B cell (primary cell): ENCODE data around the gene PODN.

Experiments used
- EZH2 ChIP-seq: IDR thresholded peaks from 2 replicates; pipeline ENCODE4 v1.6.1; 2012; ENCODE audit warnings: borderline replicate concordance, low read depth, mild to moderate bottlenecking, moderate library complexity, low read length; ENCODE audit not compliant: insufficient read depth, poor library complexity, severe bottlenecking
- TF ChIP-seq, protein P1 (sequence below): fragments of 200-600 bp; IDR thresholded peaks from one replicate; pipeline ENCODE4 v1.8.0; 2022; ENCODE audit warnings: antibody characterized with exemption, mild to moderate bottlenecking

DNA sequence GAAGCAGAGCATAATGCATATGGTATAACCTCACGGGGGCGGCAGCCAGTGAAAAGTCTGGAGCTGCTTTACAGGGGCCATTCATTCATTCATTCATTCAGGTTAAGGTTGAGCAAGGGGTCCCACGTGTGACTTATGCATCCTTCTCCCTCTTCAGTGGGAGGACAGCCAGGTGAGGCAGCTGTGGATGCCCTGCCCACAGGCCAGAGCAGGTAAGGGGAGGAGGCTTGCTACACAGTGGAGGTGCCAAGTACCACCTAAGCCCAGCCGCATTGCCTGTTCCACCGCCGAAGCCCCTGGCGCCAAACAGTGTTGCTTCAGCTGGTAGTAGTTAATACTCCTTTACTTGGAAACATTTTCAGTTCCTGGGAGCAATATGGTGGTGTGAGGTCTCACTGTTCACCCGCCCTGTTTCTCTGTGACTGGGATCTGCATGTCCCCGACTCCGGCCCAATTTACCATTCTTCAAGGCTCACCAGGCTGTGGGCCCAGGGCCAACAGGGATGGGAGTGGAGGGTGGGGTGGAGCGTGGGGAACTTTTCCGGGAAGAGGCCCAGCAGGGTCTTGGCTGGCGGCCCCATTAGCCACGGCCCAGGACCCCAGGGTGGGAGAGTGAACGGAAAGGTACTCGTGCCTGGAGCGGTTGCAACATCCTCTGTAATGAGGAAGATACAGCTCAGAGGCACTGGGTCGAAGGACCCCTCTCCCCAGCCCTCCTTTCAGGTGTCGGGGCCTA, 722 bp upstream of the PODN start:
- TF ChIP-seq, protein P1, sequence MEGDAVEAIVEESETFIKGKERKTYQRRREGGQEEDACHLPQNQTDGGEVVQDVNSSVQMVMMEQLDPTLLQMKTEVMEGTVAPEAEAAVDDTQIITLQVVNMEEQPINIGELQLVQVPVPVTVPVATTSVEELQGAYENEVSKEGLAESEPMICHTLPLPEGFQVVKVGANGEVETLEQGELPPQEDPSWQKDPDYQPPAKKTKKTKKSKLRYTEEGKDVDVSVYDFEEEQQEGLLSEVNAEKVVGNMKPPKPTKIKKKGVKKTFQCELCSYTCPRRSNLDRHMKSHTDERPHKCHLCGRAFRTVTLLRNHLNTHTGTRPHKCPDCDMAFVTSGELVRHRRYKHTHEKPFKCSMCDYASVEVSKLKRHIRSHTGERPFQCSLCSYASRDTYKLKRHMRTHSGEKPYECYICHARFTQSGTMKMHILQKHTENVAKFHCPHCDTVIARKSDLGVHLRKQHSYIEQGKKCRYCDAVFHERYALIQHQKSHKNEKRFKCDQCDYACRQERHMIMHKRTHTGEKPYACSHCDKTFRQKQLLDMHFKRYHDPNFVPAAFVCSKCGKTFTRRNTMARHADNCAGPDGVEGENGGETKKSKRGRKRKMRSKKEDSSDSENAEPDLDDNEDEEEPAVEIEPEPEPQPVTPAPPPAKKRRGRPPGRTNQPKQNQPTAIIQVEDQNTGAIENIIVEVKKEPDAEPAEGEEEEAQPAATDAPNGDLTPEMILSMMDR, result no peak
- no peak for TF ChIP-seq EZH2
